ENCODE data around the gene SRCAP. TPM values are rescaled to one million over a fixed set of nuclear protein-coding genes. Genes with fewer than 3 reads are reported as not detected.

Gene SRCAP
- 74.2 to 79.7 TPM (median 74.8 TPM) in 3 replicates for total RNA-seq

GRCh38 chr16:30698816-30699614, at the start of gene SRCAP:
SRCAP (plus strand) TSS chr16:30699171; CDS start chr16:30700825, 1,654 bp downstream.
- TF ChIP-seq CTCF (IDR thresholded peaks at IDR 0.05; ENCODE audit: unreplicated experiment) = no peak
- peak within 1 kb of the TSS; percentile 98 for H3K4me3 Mint-ChIP-seq
- peak within 1 kb of the TSS; percentile 100 for H3K27ac Mint-ChIP-seq
- no peaks in the 10 kb centered on the region for H3K9me3 Mint-ChIP-seq
- DNase-seq (ENCODE audit: low spot score in 2 of 2, unreplicated experiment in 2 of 2) = peak; percentile 65 to 78
- peaks cover 20% of the 10 kb centered on the region for H3K4me1 Mint-ChIP-seq
- peaks cover 11% of the 10 kb centered on the region for H3K36me3 Mint-ChIP-seq
- H3K27me3 Mint-ChIP-seq (ENCODE audit: low read depth) = no peaks in the 10 kb centered on the region

- Mint-ChIP-seq H3K4me1 (peaks cover 16% of the 10 kb centered on the region), H3K36me3 (peaks cover 4% of the 10 kb centered on the region), H3K27ac (peak overlapping the region; percentile 98), H3K4me3 (peak overlapping the region; percentile 99), H3K9me3 (no peaks in the 10 kb centered on the region), H3K27me3 (ENCODE audit: low read depth) (peaks cover 6% of the 10 kb centered on the region)
- DNase-seq (ENCODE audit: low spot score in 2 of 2, unreplicated experiment in 2 of 2) = no peak
- no peak for TF ChIP-seq CTCF (IDR thresholded peaks at IDR 0.05; ENCODE audit: unreplicated experiment)
These were observed 49.1 kb upstream of the SRCAP start for GRCh38 chr16:30649725-30650368.

GRCh38 chr16:30650369-30651123, 48.4 kb upstream of the SRCAP start, which contains the start of gene PRR14:
PRR14 (plus strand) TSS chr16:30650960; CDS start chr16:30651646, 686 bp downstream.
- H3K27me3 Mint-ChIP-seq (ENCODE audit: low read depth) = peaks cover 5% of the 10 kb centered on the region
- TF ChIP-seq CTCF (IDR thresholded peaks at IDR 0.05; ENCODE audit: unreplicated experiment) = peak; percentile 60
- H3K4me1 Mint-ChIP-seq = peaks cover 16% of the 10 kb centered on the region
- peak within 1 kb of the TSS; percentile 99 for H3K4me3 Mint-ChIP-seq
- H3K27ac Mint-ChIP-seq = peak within 1 kb of the TSS; percentile 98
- peaks cover 7% of the 10 kb centered on the region for H3K36me3 Mint-ChIP-seq
- H3K9me3 Mint-ChIP-seq = no peaks in the 10 kb centered on the region
- DNase-seq (ENCODE audit: low spot score in 2 of 2, unreplicated experiment in 2 of 2) = peak; percentile 92 to 95

- DNase-seq (ENCODE audit: low spot score in 2 of 2, unreplicated experiment in 2 of 2) = peak in 1 of 2 experiments; percentile 55
- Mint-ChIP-seq H3K4me3 (peak overlapping the region; percentile 99), H3K4me1 (peaks cover 17% of the 10 kb centered on the region), H3K27ac (peak overlapping the region; percentile 98), H3K36me3 (peaks cover 7% of the 10 kb centered on the region), H3K27me3 (ENCODE audit: low read depth) (no peaks in the 10 kb centered on the region), H3K9me3 (no peaks in the 10 kb centered on the region)
- TF ChIP-seq CTCF (IDR thresholded peaks at IDR 0.05; ENCODE audit: unreplicated experiment) = no peak
These were observed 47.6 kb upstream of the SRCAP start for GRCh38 chr16:30651124-30652004.

- peaks cover 17% of the 10 kb centered on the region for H3K4me1 Mint-ChIP-seq
- no peak for DNase-seq (ENCODE audit: low spot score in 2 of 2, unreplicated experiment in 2 of 2)
These were observed 47.0 kb upstream of the SRCAP start for GRCh38 chr16:30652005-30652296.

More at GRCh38 chr16:30652005-30652296, 47.0 kb upstream of the SRCAP start:
- no peak for TF ChIP-seq CTCF (IDR thresholded peaks at IDR 0.05; ENCODE audit: unreplicated experiment)
- Mint-ChIP-seq H3K4me3 (peak overlapping the region; percentile 84), H3K27me3 (ENCODE audit: low read depth) (no peaks in the 10 kb centered on the region), H3K9me3 (no peaks in the 10 kb centered on the region), H3K27ac (peak overlapping the region; percentile 49), H3K36me3 (peaks cover 7% of the 10 kb centered on the region)
